GM20000 (cell line): Measurements from ENCODE around the gene ELOVL4.

Source experiments
- DNase-seq: peaks from one replicate; pipeline ENCODE4 v3.0.0; 2012; ENCODE audit warnings: low spot score
- CTCF ChIP-seq: IDR thresholded peaks from 2 replicates; pipeline ENCODE4 v1.5.1; 2012; ENCODE audit warnings: mild to moderate bottlenecking, control low read depth; ENCODE audit errors: extremely low read depth, missing control alignments

The ELOVL4 gene

GRCh38 chr6:79913369-79913768 lies 34.0 kb downstream of the ELOVL4 start:
- no peak for TF ChIP-seq CTCF
- no peak for DNase-seq

GRCh38 chr6:79911992-79912391 lies 35.4 kb downstream of the ELOVL4 start:
- DNase-seq = no peak
- no peak for TF ChIP-seq CTCF

GRCh38 chr6:79909517-79909916 lies 37.8 kb downstream of the ELOVL4 start:
- no peak for DNase-seq
- TF ChIP-seq CTCF = no peak

GRCh38 chr6:79902046-79902445 lies 45.3 kb downstream of the ELOVL4 start:
- DNase-seq = no peak

GRCh38 chr6:79898076-79898475 lies 49.3 kb downstream of the ELOVL4 start:
- DNase-seq = no peak
- TF ChIP-seq CTCF = no peak

More at GRCh38 chr6:79902046-79902445, 45.3 kb downstream of the ELOVL4 start:
- no peak for TF ChIP-seq CTCF

- no peak for DNase-seq
- no peak for TF ChIP-seq CTCF
Measured at GRCh38 chr6:79896075-79896449, 51.3 kb downstream of the ELOVL4 start.

- DNase-seq = no peak
- TF ChIP-seq CTCF = no peak
Measured at GRCh38 chr6:79895382-79896074, 51.8 kb downstream of the ELOVL4 start.
